SH-SY5Y (cell line): ENCODE measurements around the gene MED4.

Experiments
- GATA2 ChIP-seq: IDR thresholded peaks from 2 replicates; pipeline ENCODE4 v1.6.1; 2011; ENCODE audit warnings: mild to moderate bottlenecking, low read depth, low read length
- GATA3 ChIP-seq: IDR thresholded peaks from 2 replicates; pipeline ENCODE4 v1.6.1; 2011; ENCODE audit warnings: low read depth, mild to moderate bottlenecking, low read length, moderate library complexity

DNA sequence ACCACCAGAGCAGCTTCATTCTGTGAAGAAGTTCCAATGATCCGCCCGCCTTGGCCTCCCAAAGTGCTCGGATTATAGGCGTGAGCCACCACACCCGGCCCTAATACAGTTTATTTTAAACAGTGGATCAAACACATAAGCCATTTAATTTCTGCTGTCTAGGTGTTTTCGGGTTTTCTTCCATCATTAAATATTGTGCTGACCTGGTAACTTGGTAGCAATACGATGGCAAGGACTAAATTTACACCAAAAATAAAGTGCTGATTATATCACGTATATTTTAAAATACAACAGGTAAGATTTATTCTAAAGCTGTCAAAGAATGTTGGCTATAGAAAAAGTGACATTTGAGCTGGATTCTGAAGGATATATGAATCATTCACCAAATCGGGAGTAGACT lies 1.3 kb downstream of the MED4 start:
- TF ChIP-seq GATA2 (no peak), GATA3 (no peak)
